ENCODE data around the gene NT5DC2. TPM values are rescaled to one million over a fixed set of nuclear protein-coding genes. Genes with fewer than 3 reads are reported as not detected.

Gene NT5DC2
- polyA plus RNA-seq, 1 experiment, result 97.9 TPM

DNA sequence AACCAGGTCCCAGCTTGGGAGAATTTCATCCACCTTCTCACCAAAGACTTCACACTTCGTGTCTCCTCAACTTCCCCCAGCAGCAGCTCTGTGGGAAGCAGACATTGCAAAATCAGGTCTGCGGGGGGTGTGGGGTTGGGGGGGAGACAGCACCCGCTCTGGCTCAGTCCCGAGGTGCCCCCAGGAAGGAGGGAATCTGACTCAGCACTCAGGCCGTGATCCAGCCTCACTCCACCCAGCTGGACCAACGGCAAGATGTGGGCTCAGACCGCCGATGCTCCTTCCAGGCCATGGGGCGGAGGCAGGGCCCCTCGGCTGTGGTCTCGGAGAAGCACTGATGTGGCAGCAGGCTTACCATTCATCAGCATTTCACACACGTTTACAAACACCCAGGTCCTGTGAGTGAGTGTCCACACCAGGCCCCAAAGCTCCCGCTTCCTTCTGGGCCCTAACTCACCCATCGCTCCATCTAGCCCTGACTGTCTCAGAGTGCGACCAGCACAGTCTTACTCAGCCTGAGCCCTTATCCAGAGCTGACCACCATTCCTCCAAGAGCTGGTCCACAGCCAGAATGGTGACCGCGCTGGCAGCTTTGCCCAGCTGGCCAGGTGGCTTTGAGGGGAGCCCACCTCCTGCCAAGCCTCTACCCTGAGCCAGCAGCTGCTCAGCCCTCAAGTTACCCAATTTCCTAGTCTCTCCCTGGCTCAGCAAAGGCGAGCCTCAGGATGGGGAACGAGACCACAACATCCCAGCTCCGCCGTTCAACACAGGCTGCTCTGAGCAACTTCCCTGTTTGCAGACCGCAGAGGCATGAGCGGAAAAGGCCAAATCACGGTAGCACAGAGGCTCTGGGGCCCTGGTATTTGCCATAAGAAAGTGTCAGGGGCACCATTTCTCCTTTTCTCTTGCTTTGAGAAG, 35.3 kb downstream of the NT5DC2 start:
- Histone ChIP-seq H3K4me3 (ENCODE audit: low read depth, low read length) (no peak overlapping the region), H3K27ac (ENCODE audit: low read depth, low read length) (no peak overlapping the region), H3K27me3 (ENCODE audit: control insufficient read depth, insufficient read depth, low read length) (no peaks in the 10 kb centered on the region), H3K9me3 (ENCODE audit: control insufficient read depth, insufficient read depth, low read length) (no peaks in the 10 kb centered on the region)
- POLR2A ChIA-PET, result interaction anchor here (1.0 to 1.6 kb wide), 2 partner anchors 9 to 38 kb away, joined by 3 to 6 read pairs; partner anchors contain the start of gene UQCC5
- CTCF ChIA-PET, result no interaction called here
- TF ChIP-seq, protein P1, sequence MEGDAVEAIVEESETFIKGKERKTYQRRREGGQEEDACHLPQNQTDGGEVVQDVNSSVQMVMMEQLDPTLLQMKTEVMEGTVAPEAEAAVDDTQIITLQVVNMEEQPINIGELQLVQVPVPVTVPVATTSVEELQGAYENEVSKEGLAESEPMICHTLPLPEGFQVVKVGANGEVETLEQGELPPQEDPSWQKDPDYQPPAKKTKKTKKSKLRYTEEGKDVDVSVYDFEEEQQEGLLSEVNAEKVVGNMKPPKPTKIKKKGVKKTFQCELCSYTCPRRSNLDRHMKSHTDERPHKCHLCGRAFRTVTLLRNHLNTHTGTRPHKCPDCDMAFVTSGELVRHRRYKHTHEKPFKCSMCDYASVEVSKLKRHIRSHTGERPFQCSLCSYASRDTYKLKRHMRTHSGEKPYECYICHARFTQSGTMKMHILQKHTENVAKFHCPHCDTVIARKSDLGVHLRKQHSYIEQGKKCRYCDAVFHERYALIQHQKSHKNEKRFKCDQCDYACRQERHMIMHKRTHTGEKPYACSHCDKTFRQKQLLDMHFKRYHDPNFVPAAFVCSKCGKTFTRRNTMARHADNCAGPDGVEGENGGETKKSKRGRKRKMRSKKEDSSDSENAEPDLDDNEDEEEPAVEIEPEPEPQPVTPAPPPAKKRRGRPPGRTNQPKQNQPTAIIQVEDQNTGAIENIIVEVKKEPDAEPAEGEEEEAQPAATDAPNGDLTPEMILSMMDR (IDR thresholded peaks at IDR 0.05; ENCODE audit: low read depth, low read length), result no peak
- DNase-seq (ENCODE audit: low read depth, low spot score), result no peak

DNA sequence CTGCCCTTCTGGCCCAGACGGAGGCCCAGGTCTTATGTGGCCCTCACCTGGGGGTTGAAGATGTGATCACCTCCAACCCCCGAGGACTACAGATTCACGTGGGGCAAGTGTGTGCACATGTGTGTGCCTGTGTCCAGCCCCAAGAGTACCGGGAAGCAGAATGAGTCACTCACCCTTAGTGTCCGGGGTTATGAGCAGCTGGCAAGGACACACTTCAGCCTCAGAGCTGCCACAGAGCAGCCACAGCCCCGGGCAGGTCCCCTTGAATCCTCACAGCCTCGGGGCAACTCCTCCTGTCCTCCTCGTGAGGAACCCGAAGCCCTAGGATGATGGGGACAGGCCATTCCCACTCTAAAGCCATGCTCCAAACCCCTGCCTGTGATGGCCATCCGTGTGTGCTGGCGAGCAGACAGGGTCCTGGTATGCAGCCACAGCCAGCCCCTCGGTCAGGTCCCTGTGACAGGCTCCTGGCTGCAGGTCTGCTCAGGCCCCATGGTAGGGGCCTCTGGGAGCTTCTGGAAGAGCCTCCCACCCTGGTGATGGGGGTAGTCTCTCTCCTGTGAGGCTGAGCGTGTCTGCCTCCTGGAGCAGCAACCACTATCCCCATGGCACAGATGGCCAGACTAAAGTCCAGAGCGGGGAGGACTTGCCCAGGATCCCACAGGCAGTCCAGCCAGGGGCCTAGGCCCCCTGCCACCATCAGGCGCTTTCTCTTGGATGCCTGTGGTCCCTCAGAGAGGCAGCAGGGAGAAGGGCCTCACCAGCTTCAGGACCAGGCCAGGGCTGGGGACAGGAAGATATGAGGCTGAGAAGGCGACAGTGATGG, 37.7 kb downstream of the NT5DC2 start:
- no peak for DNase-seq (ENCODE audit: low read depth, low spot score)
- CTCF ChIA-PET, result no interaction called here
- H3K9me3 ChIP-seq (ENCODE audit: control insufficient read depth, insufficient read depth, low read length), result no peaks in the 10 kb centered on the region
- no peaks in the 10 kb centered on the region for H3K27me3 ChIP-seq (ENCODE audit: control insufficient read depth, insufficient read depth, low read length)
- H3K27ac ChIP-seq (ENCODE audit: low read depth, low read length), result no peak overlapping the region
- POLR2A ChIA-PET, result no interaction called here
- H3K4me3 ChIP-seq (ENCODE audit: low read depth, low read length), result no peak overlapping the region
- TF ChIP-seq, protein P1 (IDR thresholded peaks at IDR 0.05; ENCODE audit: low read depth, low read length), result no peak

DNA sequence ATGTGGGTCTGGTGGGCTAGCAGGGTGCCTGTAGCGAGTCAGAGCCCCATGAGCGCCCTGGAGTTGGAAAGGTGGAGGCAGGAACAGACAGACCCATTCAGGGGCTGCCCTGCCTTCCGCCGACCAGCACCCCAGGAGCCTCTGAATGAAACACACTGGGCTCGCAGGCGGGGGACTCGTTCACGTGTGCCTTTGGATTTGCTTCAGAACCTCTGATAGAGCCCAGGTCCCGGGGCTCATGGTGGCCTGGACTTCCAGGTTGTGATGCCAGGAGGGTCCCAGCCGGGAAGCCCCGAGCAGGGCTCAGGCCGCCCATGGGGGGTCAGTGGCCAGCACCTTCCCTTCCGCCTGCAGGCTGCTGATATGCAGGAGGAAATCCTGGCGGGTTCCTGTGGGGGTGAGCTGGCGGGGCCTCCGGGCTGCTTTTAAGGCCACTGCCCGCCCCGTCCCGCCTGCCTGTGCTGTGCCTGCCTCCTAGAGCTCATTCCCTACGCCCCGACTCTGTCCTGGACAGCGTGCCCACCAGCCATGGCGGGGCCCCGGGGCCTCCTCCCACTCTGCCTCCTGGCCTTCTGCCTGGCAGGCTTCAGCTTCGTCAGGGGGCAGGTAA, 38.7 kb downstream of the NT5DC2 start, which contains the start of gene STAB1:
STAB1 (plus strand) TSS at position 453 of the 610 bp plus-strand sequence; CDS start at position 529, 76 bp downstream.
- no peak within 1 kb of the TSS for H3K4me3 ChIP-seq (ENCODE audit: low read depth, low read length)
- DNase-seq (ENCODE audit: low read depth, low spot score), result no peak
- H3K27ac ChIP-seq (ENCODE audit: low read depth, low read length), result no peak within 1 kb of the TSS
- ChIA-PET POLR2A (interaction anchor here (1.0 kb wide), 1 partner anchor 41 kb away, joined by 3 read pairs; the partner anchor contains the start of gene UQCC5), CTCF (no interaction called here)
- no peaks in the 10 kb centered on the region for H3K27me3 ChIP-seq (ENCODE audit: control insufficient read depth, insufficient read depth, low read length)
- no peaks in the 10 kb centered on the region for H3K9me3 ChIP-seq (ENCODE audit: control insufficient read depth, insufficient read depth, low read length)
- TF ChIP-seq, protein P1 (IDR thresholded peaks at IDR 0.05; ENCODE audit: low read depth, low read length), result no peak

DNA sequence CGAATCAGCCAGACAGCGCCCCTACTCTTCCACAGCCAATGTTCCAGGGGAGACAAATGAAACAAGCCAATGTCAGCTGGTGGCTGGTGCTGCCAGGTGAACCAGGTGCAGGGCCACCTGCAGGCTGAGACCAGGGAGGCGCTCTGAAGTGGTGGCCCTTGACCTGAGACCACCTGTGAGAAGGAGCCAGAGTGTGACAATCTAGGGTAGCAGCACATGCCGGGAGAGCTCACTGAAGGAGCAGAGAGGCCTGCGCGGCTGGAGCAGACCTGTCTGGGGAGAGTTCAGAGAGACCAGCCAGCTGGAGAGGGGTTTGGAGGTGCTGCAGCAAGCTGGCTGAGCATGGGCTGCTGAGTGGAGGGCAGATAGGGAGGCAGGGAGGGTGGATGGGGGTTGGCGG, 39.2 kb downstream of the NT5DC2 start:
- no peak overlapping the region for H3K27ac ChIP-seq (ENCODE audit: low read depth, low read length)
- ChIA-PET CTCF (no interaction called here), POLR2A (interaction anchor here (1.0 kb wide), 1 partner anchor 42 kb away, joined by 3 read pairs; the partner anchor contains the start of gene UQCC5)
- no peak overlapping the region for H3K4me3 ChIP-seq (ENCODE audit: low read depth, low read length)
- TF ChIP-seq, protein P1 (IDR thresholded peaks at IDR 0.05; ENCODE audit: low read depth, low read length), result no peak
- DNase-seq (ENCODE audit: low read depth, low spot score), result no peak
- no peaks in the 10 kb centered on the region for H3K9me3 ChIP-seq (ENCODE audit: control insufficient read depth, insufficient read depth, low read length)
- H3K27me3 ChIP-seq (ENCODE audit: control insufficient read depth, insufficient read depth, low read length), result no peaks in the 10 kb centered on the region

Data from AG04450 (cell line).